Raji (cell line): Measurements from ENCODE around the gene ITSN1.

ENCODE experiments used
- POLR2A ChIP-seq: IDR thresholded peaks from 2 replicates; pipeline ENCODE4 v1.6.1; 2011; ENCODE audit warnings: low read depth, low read length, control low read depth; ENCODE audit not compliant: insufficient read depth

ITSN1 gene

DNA sequence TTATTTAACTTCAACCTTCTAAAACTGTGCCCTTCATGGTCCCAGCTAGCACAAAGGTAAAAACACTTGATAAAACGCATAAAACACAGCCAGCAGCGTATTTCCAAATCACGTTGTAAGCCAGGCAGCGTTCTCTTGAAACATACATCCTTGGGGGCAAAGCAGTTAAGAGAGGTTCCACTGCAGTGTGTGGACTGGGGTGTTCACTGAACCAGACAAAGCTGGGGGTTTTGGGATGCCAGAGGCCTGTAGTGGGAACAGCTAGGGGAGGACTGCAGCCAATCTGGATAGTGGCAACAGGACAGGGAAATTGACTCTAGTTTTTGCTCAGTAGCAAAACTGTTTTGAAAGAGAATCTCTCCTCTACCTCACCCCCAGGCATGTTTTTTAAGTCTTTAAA, 294.8 kb downstream of the ITSN1 start:
- no peak for TF ChIP-seq POLR2A

DNA sequence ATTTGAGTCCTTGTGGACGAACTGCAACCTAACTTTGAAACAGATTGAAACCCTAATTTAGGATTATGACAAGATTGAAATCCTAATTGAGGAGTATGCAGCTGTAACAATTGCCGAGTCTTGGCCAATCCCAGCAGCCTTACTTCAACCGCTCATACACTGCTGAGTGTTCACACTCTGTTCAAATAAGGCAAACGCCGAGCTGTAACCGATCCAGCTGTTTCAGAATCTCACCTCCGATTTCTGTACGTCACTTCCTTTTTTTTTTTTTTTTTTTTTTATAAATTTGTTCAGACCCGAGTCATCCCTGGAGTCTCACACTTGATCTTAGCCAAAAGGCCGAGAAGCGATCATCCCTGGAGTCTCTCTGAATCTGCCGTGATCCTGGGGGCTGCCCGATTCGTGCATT, 295.6 kb downstream of the ITSN1 start:
- no peak for TF ChIP-seq POLR2A

DNA sequence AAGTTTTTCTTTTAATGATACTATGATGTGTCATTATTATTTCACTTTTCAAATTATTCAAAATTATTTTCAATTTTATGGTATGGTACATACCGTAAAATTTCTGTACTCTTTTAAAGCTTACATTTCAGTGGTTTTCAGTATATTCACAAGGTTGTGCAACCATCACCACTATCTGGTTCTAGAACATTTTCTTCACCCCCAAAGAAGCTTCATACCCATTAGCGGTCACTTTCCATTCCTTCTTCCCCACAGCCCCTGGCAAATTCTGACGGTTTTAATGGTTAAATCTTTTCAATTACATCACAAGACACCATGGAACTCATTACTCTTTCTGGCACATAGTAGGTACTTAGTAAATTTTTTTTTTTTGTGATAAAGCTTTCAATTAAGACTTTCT, 296.1 kb downstream of the ITSN1 start:
- no peak for TF ChIP-seq POLR2A

DNA sequence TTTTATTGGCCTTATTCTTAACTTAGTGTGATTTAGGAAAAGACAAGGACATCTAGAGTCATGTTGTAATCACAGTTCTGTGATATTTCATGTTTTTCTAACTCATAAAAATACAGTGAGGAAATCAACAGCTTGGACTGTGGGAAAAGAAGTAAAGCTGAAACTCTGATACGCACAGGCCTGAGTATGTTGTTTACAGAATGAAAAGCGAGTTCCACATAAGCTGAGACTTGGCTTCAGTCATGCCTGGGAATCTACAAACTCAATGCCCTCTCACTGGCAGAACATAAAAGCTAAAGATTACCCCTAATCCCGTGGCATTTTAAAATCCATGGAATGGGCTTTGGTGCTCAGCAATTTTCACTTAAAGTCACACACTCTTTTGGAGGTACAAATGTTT, 296.9 kb downstream of the ITSN1 start:
- TF ChIP-seq POLR2A: no peak

DNA sequence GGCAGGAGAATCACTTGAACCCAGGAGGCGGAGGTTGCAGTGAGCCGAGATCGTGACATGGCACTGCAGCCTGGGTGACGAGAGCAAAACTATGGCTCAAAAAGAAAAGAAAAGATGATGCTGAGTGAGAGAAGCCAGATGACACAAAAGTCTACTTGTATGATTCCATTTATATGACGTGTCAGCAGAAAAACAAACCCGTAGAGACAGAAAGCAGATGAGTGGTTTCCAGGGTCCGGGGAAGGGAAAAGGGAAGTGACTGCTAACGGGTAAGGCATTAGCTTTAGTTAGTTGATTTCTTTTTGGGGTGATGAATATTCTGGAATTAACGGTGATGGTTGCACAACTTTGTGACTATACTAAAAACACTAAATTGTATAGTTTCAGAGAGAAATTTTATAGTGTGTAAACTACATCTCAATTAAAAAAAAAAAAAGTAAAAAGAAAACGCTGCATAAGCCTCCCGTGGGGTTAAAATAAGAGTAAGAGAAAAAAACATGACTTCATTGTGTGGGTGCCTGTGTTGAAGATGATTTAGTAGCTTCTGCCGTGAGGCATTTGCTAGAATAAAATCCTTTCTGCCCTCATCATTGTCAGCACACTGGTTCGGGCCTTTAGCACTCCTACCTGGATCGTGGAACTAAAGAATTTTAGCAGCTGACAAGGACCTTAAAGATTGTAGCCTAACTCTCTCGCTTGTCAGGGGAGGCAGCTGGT, 298.0 kb downstream of the ITSN1 start:
- no peak for TF ChIP-seq POLR2A

DNA sequence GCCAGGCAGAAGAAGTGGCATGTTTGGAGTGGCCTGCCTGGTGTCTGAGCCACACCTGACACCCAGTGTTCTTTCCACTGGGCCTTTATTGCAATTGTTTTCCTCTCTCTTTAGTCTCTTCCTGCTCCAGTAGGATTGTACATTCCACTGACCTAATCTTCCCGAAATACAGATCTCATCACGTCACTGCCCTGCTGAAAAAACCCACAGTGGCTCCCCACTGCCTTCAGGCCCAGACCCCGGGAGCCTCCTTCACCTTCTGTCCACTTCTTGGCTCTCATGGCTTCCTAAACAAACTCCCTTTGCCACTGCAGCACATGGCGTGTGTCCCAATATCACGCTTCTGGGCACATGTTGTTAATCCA, 298.6 kb downstream of the ITSN1 start:
- no peak for TF ChIP-seq POLR2A

DNA sequence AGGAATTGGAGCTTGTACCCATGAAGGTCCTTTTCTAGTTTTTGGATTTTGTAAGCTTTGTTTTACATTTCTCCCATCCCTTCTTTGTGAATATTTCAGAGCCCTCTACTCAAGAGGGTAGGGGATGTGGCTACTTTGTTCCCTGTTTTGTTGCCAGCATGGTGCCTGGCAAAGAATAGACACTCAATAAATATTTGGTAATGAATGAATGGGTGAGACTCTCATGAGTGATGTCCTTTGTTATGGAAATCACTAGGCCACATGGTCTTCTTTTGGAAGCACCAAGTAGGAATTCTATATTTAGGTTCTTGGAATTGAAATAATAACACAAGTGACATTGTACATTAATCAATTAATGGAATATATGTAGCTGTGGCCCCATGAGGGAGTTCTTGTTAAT, 300.1 kb downstream of the ITSN1 start:
- no peak for TF ChIP-seq POLR2A

DNA sequence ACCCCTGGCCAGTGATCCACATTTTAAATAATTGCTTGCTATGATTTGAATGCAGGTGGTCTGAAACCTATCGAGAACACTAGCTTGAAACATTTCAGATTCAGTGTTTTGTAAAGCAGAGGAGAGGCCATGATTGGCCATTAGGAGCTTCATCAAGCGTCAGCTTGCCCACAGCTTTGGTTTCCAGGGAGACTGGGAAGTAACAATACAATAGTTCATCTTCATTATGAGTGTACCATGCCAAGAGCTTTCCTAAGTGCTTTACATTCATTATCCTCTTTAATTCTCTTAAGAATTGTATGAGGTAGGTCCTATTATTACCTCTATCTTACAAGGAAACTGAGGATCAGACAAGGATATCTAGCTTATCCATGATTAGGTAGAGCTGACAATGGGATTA, 301.0 kb downstream of the ITSN1 start:
- TF ChIP-seq POLR2A: no peak

DNA sequence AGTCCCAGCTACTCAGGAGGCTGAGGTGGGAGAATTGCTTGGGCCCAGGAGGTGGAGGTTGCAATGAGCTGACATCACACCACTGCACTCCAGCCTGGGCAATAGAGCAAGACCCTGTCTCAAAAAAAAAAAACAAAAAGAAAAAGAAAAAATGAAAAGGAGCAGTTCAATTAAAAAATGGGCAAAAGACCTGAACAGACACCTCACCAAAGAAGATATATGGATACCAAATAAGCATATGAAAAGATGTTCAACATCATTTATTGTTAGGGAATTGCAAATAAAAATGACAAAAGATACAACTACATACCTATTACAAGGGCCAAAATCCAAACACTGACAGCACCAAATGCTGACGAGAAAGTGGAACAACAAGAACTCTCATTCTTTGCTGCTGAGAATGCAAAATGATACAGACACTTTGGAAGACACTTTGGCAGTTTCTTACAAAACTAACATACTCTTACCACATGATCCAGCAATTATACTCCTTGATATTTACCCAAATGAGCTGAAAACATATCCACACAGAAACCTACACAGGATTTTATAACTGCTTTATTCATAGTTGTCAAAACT, 302.0 kb downstream of the ITSN1 start:
- no peak for TF ChIP-seq POLR2A

DNA sequence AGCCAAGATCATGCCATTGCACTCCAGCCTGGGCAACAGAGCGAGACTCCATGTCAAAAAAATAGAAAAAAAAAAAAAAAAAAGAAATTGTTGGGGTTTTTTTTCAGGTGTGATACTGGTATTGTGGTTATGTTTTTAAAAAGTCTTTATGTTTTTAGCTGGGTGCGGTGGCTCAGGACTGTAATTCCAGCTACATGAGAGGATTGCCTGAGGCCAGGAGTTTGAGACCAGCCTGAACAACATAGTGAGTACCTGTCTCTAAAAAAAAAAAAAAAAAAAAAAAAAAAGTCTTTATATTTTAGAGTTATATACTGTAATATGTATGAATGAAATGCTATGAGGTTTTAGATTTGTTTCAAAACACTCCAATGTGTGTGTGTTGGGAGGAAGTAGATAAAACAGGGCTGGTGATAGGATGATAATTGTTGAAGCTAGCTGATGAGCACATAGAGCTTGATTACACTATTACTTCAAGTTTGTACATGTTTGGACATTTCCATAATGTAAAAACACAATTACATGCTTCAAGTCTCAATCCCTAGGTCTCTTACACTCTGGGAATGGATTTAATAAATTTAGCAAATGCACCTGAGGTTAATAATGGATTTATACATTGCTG, 303.5 kb downstream of the ITSN1 start:
- TF ChIP-seq POLR2A: no peak

DNA sequence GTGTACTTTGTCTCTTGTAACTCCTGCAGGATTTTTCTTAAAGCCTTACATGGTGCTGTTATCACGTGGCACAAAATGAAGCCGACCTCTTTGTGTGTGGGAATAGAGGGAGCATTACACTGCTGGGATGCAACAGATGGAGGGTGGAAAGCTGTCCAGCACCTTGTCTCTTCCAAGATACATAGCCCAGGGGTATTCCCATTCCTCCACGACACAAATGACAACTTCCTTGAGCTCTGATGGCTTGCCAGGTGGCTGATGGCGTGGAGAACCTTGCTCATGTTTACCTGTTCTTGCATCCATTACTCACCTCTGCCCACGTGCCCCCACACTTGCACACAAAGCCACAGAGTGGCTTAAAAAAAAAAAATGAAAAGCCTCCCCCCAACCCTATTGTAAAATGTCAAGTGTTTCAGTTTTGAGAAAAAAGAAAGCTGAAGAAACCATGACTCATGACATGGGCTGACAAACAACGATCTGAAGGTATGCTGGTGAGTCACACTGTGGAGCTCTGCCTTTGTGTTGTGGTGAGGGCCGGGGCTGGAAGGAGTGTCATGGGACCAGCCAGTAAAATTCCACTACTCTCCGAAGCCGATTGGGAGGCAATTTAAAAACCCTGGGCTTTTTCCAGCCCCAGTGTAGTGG, 305.3 kb downstream of the ITSN1 start:
- no peak; the same call in 1 of the 2 replicates for TF ChIP-seq POLR2A

DNA sequence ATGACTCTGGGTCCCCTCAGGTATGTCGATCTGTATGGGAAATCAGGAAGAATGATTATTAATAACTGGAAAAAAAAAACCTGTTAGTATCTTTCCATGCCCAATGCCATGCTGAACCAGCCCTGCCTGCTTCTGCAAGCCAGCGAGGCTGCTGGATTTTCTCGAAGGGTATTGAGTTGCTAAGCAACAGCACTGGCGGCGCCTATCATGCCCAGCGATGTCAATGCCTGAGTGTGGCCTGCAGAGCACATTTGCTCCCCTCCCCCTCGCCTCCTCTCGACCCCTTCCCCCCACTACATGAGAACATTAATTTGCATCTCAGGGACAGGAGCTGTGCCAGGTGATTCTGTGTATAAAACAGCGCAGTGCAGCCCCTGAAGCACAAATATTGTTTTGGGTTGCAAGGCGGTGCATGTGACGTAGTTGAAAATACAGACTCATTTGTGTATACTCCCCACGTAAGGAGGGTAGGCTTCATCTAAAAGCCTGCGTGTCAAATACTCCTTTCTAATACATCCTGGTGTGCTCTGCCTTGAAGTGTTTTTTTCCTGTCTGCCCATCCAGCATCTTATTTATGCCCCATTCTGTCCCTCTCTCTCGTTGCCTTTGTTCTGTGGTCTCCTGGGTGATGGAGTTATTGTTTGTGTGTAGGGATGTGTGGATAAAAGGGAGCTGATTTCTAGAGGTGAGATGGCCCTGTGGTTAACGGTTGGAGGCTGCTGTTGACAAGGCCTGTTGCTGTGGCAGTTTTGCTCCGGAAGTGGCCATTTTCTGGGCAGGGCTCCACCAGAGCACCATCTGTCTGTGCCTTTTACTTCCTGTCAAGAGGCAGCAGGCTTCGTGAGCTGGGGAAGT, 306.0 kb downstream of the ITSN1 start:
- TF ChIP-seq POLR2A: peak; percentile 67

DNA sequence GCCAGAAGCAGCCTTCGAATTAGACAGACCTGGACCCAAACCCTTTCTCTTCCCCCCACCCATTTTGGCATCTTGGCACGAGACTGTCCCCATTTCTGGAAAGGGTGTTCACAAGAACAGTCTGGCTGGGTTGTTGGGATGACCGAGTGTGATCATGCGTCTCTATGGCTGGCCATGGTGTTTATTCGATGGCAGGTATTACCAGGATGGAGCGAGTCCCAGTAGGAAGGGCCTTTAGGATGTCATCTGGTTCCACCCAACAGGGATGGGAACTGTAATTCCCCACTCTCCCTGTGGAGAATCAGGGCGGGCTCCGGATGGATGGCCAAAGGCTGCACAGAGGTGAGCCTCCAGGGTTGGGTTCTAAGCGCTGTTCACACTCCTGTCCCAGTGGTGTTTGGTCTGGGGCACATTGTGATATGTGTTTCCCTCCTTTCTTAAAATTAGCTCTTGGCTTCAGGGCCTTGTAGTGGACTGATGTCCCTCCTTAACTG, 306.7 kb downstream of the ITSN1 start:
- TF ChIP-seq POLR2A: no peak
